ENCODE results near the gene APEX1.

- no peak for TF ChIP-seq ZBTB21 (CRISPR knock-in tag; IDR thresholded peaks at IDR 0.05; ENCODE audit: borderline replicate concordance)
- TF ChIP-seq, protein P1, sequence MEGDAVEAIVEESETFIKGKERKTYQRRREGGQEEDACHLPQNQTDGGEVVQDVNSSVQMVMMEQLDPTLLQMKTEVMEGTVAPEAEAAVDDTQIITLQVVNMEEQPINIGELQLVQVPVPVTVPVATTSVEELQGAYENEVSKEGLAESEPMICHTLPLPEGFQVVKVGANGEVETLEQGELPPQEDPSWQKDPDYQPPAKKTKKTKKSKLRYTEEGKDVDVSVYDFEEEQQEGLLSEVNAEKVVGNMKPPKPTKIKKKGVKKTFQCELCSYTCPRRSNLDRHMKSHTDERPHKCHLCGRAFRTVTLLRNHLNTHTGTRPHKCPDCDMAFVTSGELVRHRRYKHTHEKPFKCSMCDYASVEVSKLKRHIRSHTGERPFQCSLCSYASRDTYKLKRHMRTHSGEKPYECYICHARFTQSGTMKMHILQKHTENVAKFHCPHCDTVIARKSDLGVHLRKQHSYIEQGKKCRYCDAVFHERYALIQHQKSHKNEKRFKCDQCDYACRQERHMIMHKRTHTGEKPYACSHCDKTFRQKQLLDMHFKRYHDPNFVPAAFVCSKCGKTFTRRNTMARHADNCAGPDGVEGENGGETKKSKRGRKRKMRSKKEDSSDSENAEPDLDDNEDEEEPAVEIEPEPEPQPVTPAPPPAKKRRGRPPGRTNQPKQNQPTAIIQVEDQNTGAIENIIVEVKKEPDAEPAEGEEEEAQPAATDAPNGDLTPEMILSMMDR (IDR thresholded peaks at IDR 0.05), result no peak
- TF ChIP-seq USF2 (CRISPR knock-in tag; IDR thresholded peaks at IDR 0.05), result no peak
- no peak for TF ChIP-seq GABPB1 (CRISPR knock-in tag; IDR thresholded peaks at IDR 0.05)
- TF ChIP-seq ZNF512 (CRISPR knock-in tag; IDR thresholded peaks at IDR 0.05; ENCODE audit: borderline replicate concordance), result no peak
- TF ChIP-seq E2F1 (CRISPR knock-in tag; IDR thresholded peaks at IDR 0.05), result no peak
- TF ChIP-seq NR2C2 (CRISPR knock-in tag; IDR thresholded peaks at IDR 0.05), result no peak
- TF ChIP-seq CREM (CRISPR knock-in tag; IDR thresholded peaks at IDR 0.05), result no peak
- TF ChIP-seq MYBL2 (CRISPR knock-in tag; IDR thresholded peaks at IDR 0.05), result no peak
These were observed 44.1 kb downstream of the APEX1 start for GRCh38 chr14:20499108-20499507.
